Neuron (in vitro differentiated cells): Measurements from ENCODE around the gene ODF2.
"Not testable (repeated sequence)": the region's sequence is repeated elsewhere in the genome, so short reads cannot be mapped to it uniquely, and the experiment has no call there.

Experiments used
- H2AFZ ChIP-seq: one replicate; pipeline ENCODE4 v1.6.1; 2013; ENCODE audit warnings: low read depth, mild to moderate bottlenecking, inconsistent platforms, low read length, moderate library complexity
- H3K27me3 ChIP-seq: one replicate; pipeline ENCODE4 v1.6.1; 2013; ENCODE audit warnings: low read length; ENCODE audit not compliant: insufficient read depth
- H3K36me3 ChIP-seq: one replicate; pipeline ENCODE4 v1.6.1; 2013; ENCODE audit warnings: low read length; ENCODE audit not compliant: insufficient read depth
- H3K4me1 ChIP-seq: one replicate; pipeline ENCODE4 v1.6.1; 2013; ENCODE audit warnings: low read length; ENCODE audit not compliant: insufficient read depth
- H3K4me3 ChIP-seq: 2 replicates; pipeline ENCODE4 v1.5.1; 2013; ENCODE audit warnings: mild to moderate bottlenecking, low read length, moderate library complexity
- H3K9me3 ChIP-seq: one replicate; pipeline ENCODE4 v1.6.1; 2013; ENCODE audit warnings: low read length

The ODF2 gene

GRCh38 chr9:128434340-128434739, 21.5 kb upstream of the ODF2 start:
- no peaks in the 10 kb centered on the region for H3K27me3 ChIP-seq
- no peaks in the 10 kb centered on the region for H3K4me1 ChIP-seq
- H2AFZ ChIP-seq: no peak overlapping the region
- no peak overlapping the region for H3K4me3 ChIP-seq
- H3K36me3 ChIP-seq: peaks cover 21% of the 10 kb centered on the region
- H3K9me3 ChIP-seq: no peaks in the 10 kb centered on the region

GRCh38 chr9:128435611-128436010, 20.2 kb upstream of the ODF2 start:
- no peak overlapping the region for H2AFZ ChIP-seq
- H3K9me3 ChIP-seq: no peaks in the 10 kb centered on the region
- H3K4me3 ChIP-seq: no peak overlapping the region
- H3K27me3 ChIP-seq: no peaks in the 10 kb centered on the region
- no peaks in the 10 kb centered on the region for H3K4me1 ChIP-seq
- H3K36me3 ChIP-seq: peaks cover 21% of the 10 kb centered on the region

GRCh38 chr9:128438343-128439109, 17.3 kb upstream of the ODF2 start:
- Histone ChIP-seq H3K4me1 (no peaks in the 10 kb centered on the region), H3K27me3 (no peaks in the 10 kb centered on the region), H3K36me3 (peaks cover 15% of the 10 kb centered on the region), H3K4me3 (no peak overlapping the region), H3K9me3 (no peaks in the 10 kb centered on the region), H2AFZ (no peak overlapping the region)

- Histone ChIP-seq H3K4me3 (no peak overlapping the region), H2AFZ (no peak overlapping the region), H3K4me1 (no peaks in the 10 kb centered on the region), H3K27me3 (no peaks in the 10 kb centered on the region), H3K9me3 (no peaks in the 10 kb centered on the region), H3K36me3 (peaks cover 12% of the 10 kb centered on the region)
Observed at GRCh38 chr9:128439273-128439672, 16.5 kb upstream of the ODF2 start.

GRCh38 chr9:128442150-128442549, 13.7 kb upstream of the ODF2 start:
- Histone ChIP-seq H3K36me3 (no peaks in the 10 kb centered on the region), H3K4me1 (no peaks in the 10 kb centered on the region), H3K4me3 (no peak overlapping the region), H2AFZ (no peak overlapping the region), H3K9me3 (no peaks in the 10 kb centered on the region), H3K27me3 (no peaks in the 10 kb centered on the region)

- not testable (repeated sequence) for H3K36me3 ChIP-seq, H3K4me3 ChIP-seq, H3K9me3 ChIP-seq, H2AFZ ChIP-seq, H3K27me3 ChIP-seq, H3K4me1 ChIP-seq
Observed at GRCh38 chr9:128446505-128446904, 9.3 kb upstream of the ODF2 start.

GRCh38 chr9:128448746-128449145, 7.1 kb upstream of the ODF2 start:
- no peaks in the 10 kb centered on the region for H3K36me3 ChIP-seq
- H3K9me3 ChIP-seq: no peaks in the 10 kb centered on the region
- no peak overlapping the region for H2AFZ ChIP-seq
- no peaks in the 10 kb centered on the region for H3K27me3 ChIP-seq
- no peak overlapping the region for H3K4me3 ChIP-seq
- H3K4me1 ChIP-seq: no peaks in the 10 kb centered on the region

- Histone ChIP-seq H3K36me3 (peaks cover 10% of the 10 kb centered on the region), H3K9me3 (no peaks in the 10 kb centered on the region), H3K4me3 (no peak overlapping the region), H2AFZ (no peak overlapping the region), H3K4me1 (peaks cover 11% of the 10 kb centered on the region), H3K27me3 (no peaks in the 10 kb centered on the region)
Observed at GRCh38 chr9:128454991-128455390, 815 bp upstream of the ODF2 start.

- H3K4me3 ChIP-seq: peak overlapping the region; percentile 84
- peak overlapping the region; percentile 97 for H2AFZ ChIP-seq
- H3K27me3 ChIP-seq: no peaks in the 10 kb centered on the region
- peaks cover 23% of the 10 kb centered on the region for H3K36me3 ChIP-seq
- no peaks in the 10 kb centered on the region for H3K9me3 ChIP-seq
- peaks cover 11% of the 10 kb centered on the region for H3K4me1 ChIP-seq
Observed at GRCh38 chr9:128456613-128457061, 831 bp downstream of the ODF2 start.

GRCh38 chr9:128457207-128457606, 1.4 kb downstream of the ODF2 start:
- H3K27me3 ChIP-seq: no peaks in the 10 kb centered on the region
- peaks cover 11% of the 10 kb centered on the region for H3K4me1 ChIP-seq
- H3K4me3 ChIP-seq: peak overlapping the region; percentile 84
- H3K36me3 ChIP-seq: peaks cover 26% of the 10 kb centered on the region
- H3K9me3 ChIP-seq: no peaks in the 10 kb centered on the region
- peak overlapping the region; percentile 97 for H2AFZ ChIP-seq

- Histone ChIP-seq H3K9me3 (no peaks in the 10 kb centered on the region), H3K4me1 (peaks cover 11% of the 10 kb centered on the region), H3K27me3 (no peaks in the 10 kb centered on the region), H2AFZ (no peak overlapping the region), H3K36me3 (peaks cover 40% of the 10 kb centered on the region), H3K4me3 (no peak overlapping the region)
Observed at GRCh38 chr9:128459011-128459410, 3.2 kb downstream of the ODF2 start.

GRCh38 chr9:128469070-128469469, 13.3 kb downstream of the ODF2 start:
- peaks cover 54% of the 10 kb centered on the region for H3K36me3 ChIP-seq

GRCh38 chr9:128470560-128470959, 14.8 kb downstream of the ODF2 start:
- Histone ChIP-seq H3K27me3 (no peaks in the 10 kb centered on the region), H3K4me3 (no peak overlapping the region), H2AFZ (no peak overlapping the region), H3K4me1 (no peaks in the 10 kb centered on the region), H3K36me3 (peaks cover 58% of the 10 kb centered on the region), H3K9me3 (no peaks in the 10 kb centered on the region)

More at GRCh38 chr9:128469070-128469469, 13.3 kb downstream of the ODF2 start:
- Histone ChIP-seq H3K9me3 (no peaks in the 10 kb centered on the region), H3K4me1 (no peaks in the 10 kb centered on the region), H3K27me3 (no peaks in the 10 kb centered on the region), H3K4me3 (no peak overlapping the region), H2AFZ (no peak overlapping the region)

GRCh38 chr9:128473104-128473503, 17.3 kb downstream of the ODF2 start:
- no peaks in the 10 kb centered on the region for H3K27me3 ChIP-seq
- no peak overlapping the region for H3K4me3 ChIP-seq
- no peaks in the 10 kb centered on the region for H3K9me3 ChIP-seq
- no peak overlapping the region for H2AFZ ChIP-seq
- H3K4me1 ChIP-seq: no peaks in the 10 kb centered on the region
- peaks cover 53% of the 10 kb centered on the region for H3K36me3 ChIP-seq
